HG03135 (cell line): ENCODE data around the gene NPTX1.

Experiments used
- ATAC-seq: cut with Tn5 transposase; IDR thresholded peaks from one replicate; pipeline ENCODE4 v1.9.1; 2021; ENCODE audit warnings: mild to moderate bottlenecking, moderate library complexity; ENCODE audit not compliant: unreplicated experiment

NPTX1 gene

DNA sequence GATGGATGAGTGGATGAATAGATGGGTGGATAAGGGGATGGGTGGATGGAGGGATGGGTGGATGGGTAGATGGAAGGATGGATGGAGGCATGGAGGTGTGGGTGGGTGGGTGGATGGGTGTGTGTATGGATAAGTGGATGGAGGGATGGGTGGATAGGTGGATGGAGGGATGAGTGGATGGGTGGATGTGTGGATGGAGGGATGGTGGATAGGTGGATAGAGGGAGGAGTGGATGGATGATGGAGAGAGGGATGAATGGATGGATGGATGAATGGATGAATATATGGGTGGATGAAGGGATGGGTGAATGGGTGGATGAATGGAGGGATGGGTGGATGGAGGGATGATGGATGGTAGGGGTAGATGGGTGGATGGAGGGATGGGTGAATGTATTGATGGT is 27.5 kb upstream of the NPTX1 start:
- ATAC-seq, result no peak

DNA sequence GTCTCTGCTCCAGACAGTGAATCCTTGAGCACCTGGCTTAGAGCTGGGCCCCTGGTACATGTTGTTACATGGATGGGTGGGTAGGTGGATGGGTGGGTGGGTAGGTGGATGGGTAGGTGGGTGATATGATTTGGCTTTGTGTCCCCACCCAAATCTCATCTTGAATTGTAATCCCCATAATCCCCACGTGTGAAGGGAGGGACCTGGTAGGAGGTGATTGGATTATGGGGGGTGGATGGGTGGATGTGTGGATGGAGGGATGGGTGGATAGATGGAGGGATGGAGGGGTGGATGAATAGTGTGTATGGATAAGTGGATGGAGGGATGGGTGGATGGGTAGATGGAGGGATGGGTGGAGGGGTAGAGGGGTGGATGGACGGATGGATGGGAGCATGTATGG is 26.6 kb upstream of the NPTX1 start:
- no peak for ATAC-seq

DNA sequence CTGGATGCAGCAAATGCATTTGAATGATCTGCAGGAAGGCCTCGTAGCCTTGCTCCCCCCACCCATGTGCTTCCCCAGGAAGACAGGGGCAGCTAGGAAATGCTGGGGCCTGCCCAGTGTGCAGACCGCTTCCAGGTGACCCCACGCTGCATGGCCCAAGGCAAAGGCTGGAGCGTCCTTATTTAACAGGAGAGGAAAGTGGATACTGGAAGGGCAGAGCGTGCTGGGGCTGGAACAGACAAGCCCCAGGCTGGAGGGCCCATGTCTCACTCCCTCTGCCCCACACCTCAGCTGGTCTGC is 26.1 kb upstream of the NPTX1 start:
- ATAC-seq, result no peak

DNA sequence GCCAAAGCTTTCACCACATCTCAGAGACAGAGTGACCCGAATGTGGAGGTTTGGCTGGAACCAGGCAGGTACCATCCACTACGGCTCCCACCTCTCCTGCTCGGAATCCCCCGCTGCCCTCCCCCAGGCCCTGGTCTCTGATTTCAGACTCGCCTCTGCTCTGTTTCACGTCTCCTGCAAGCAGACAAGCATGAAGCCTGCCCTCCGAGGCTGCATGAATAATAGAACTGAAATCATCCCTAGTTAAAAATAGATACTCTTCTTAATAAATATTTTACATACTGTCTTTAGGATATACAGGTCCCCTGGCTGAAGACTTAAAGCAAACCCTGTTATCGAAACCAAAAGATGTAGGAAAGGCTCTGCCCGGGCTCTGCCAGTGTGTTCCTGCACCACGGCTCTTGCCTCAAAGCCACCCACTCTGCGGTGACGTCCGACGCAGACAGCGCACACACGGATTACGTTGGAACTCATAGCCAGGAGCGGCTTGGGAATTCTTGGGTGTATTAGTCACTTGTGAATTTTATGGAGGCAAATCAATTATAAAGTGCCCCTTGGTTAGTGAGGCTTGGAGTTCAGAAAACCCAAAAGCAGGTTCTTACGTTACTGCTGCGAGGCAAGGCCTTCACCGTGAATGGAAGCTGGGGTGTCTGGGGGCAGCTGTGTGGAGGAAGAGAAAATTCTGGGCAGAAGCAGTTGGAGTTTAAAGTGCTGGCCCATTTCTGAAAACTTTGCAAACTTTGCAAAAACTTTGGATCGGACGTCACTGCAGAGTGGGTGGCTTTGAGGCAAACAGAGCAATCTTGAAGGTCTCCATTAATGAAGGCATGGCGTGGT is 25.6 kb upstream of the NPTX1 start:
- no peak for ATAC-seq

DNA sequence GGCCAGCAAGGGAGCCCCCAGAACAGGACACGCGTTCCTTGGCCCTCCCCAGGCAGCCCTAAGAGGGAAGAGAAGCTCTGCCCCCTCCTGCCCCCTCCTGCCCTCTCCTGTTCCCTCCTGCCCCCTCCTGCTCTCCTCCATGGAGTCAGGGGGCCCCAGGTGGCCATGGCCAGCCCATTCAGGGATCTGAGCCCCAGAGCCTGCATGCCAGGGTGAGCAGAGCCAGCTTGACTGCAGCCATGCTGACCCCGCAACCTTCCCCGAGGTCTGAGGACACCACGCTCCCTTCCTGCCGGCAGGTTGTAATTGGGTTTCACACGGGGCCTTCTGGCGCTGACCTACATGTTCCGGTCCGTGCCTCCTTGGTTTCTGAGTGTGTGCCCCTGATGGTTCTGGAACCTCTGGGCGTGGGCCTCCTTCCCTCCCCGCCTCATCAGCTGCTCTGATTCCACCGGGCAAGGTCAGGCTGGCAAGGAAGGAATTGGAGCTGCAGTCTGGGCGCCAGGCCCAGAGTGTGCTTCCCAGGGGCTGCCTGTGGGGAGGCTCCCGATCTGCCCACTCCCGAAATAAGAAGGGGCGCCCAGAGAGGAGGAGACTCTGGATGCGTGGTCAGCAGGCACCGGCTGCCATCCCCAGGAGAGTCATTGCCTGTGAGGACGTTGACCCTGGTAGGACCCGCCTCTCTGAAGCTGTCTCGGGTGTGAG is 23.7 kb upstream of the NPTX1 start:
- no peak for ATAC-seq

DNA sequence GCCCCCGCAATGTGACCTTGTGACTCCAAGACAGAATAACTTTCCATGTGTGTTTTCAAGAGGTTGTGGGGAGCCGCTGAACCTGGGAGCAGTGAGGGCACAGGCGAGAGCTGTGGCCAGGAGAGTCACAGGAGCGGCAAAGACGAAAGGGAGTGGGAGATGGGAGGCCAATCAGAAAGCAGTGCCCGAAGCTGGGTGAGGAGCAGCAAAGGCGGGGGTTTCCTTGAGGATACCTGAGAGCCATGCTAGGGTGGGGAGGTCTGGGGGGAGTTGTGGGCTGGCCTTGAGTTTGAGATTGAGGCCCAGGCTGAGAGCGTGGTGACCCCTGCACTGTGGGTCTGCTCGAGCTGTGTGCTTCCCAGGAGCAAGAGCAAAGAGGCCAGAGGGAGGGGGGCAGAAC is 23.2 kb upstream of the NPTX1 start:
- ATAC-seq, result no peak

DNA sequence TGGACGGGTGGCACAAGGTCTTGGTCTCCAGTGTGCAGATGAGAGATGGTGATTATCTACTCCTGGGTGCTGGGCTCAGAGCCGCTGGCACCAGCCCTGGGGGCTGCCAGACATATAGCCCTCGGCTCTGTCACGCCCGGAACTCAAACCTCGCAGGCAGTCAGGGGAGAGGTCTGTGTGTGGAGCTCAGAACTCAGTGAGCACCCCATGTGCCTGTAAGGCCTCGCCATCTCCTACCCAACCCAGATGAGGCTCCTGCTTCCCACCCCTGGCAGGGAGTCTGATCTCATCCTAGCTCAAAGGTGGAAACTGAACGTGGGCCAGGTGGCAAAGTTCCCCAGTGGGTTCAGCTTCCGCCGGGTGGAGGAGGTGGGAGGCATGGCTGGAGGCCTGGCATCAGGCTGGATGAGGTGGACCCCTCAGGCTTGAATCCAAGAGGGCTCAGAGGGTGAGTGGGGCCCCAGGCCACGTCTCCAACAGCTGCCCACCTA is 22.6 kb upstream of the NPTX1 start:
- no peak for ATAC-seq

DNA sequence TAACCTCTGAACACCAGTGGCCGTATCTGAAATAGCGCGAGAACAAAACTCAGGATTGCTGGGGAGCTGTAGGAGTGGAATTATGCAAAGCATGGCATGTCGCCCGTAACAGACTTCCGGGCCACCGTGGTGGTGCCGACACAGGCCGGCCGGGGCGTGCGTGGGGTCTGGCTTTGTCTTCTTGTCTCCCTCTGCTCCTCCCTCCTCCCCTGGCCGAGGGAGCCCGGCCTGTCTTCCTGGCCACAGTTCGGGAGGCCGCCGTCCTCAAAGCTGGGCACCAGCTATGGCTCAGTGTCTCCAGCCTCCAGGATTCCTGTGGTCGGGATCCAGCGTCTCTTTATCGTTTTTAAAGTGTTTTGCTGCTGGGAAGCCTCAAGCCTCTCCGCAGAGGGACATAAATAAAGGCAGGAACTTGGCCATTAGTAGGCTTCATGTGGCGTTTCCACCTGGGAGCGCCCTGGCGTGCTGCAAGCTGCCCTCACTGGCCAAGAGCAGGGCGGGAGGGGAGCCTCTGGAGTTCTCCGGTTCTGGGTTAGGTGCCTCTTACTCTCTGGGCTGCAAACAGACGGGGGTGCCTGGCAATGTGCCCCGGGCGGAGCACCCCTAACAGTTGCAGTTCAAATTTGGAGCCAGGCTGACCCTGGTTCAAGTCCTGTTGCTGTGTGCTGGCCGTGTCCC is 22.0 kb upstream of the NPTX1 start:
- ATAC-seq, result no peak

DNA sequence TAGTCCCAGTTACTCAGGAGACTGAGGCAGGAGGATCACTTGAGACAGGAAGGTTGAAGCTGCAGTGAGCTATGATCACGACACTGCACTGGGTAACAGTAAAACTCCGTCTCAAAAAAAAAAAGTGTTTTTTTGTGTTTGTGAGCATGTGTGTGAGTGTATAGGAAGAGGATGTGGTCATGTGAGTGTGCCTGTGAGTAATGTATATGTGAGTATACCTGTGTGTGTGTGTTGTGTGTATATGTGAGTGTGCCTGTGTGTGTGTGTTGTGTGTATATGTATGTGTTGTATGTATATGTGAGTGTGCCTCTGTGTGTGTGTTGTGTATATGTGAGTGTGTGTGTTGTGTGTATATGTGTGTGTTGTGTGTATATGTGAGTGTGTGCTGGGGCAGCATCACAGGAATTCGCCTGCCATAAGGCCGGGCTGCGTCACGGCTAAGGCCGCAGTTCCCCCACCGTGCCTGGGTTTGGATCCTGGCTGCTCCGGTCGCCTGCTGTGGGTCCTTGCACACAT is 21.4 kb upstream of the NPTX1 start:
- no peak for ATAC-seq

DNA sequence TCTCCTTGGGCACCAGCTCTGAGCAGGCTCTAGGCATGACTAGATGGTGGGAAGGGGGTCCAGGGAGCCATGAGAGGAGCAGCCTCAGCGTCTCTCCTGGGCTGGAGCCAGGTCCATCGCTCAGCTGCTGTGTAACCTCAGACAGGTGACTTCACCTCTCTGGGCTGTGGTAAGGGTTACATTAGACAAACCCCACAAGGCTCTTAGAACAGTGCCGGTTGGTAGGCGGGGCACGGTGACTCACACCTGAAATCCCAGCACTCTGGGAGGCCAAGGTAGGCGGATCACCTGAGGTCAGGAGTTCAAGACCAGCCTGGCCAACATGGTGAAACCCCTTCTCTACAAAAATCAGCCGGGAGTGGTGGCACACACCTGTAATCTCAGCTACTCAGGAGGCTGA is 18.1 kb upstream of the NPTX1 start:
- ATAC-seq, result no peak

DNA sequence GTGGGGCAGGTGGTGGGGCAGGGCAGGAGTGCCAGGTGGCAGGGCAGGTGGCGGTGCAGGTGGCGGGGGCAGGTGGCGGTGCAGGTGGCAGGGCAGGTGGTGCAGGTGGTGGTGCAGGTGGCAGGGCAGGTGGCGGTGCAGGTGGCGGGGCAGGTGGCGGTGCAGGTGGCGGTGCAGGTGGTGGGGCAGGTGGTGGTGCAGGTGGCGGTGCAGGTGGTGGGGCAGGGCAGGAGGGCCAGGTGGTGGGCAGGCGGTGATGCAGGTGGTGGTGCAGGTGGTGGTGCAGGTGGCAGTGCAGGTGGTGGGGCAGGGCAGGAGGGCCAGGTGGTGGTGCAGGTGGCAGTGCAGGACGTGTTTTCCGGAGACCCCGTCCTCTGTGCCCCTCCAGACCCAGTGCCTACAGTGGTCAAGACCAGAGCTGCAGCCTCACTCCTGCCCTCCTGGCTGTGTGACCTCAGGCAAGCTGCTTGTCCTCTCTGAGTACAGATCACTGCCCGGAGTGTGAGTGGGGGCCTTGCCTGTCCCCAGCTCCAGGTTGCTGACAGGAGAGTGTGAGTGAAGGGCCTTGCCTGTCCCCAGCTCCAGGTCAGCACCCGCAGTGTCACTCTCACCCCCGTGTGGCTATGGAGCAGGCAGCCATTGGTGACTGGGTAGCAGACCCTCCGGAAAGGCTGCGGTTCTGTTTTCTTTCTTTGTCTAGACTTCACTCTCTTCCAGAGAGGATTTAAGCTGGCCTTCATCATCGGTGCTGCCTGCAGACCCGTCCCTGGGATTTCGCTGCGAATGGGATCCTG is 16.1 kb upstream of the NPTX1 start:
- ATAC-seq, result no peak

DNA sequence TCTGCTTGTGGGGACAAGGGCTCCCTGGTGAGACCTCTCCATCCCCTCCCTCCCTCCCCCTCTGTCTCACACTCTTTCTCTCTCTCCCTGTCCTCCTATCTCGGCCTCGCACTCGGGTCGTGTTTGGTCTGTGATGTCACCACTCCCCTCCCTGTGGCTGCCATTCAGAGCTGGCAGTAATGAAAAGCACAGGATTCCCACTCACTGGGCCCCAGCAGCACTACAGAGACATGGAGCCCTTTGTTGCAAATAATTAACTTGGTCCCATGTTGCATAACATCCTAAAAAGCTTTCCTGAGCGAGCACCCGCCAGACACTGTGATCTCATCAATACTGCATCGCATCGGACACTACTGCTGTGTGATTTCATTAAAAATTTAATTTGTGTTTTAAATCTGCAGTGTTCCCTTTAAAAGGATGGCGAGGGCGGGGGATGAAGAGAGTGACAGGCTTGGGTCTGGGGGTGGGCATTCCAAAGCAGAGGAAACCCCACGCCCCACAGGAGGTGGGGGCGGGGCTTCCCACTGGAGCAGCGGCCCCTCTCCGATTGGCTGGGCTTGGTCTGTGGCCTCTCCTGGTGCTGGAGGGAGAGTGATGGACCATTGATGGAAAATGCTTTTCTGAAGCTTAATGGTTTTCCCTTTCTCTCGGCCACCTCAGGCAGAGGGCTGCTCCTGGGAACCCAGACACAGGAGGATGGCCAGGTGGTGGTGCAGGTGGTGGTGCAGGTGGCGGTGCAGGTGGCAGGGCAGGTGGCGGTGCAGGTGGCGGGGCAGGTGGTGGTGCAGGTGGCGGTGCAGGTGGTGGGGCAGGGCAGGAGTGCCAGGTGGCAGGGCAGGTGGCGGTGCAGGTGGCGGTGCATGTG is 15.3 kb upstream of the NPTX1 start:
- no peak for ATAC-seq

DNA sequence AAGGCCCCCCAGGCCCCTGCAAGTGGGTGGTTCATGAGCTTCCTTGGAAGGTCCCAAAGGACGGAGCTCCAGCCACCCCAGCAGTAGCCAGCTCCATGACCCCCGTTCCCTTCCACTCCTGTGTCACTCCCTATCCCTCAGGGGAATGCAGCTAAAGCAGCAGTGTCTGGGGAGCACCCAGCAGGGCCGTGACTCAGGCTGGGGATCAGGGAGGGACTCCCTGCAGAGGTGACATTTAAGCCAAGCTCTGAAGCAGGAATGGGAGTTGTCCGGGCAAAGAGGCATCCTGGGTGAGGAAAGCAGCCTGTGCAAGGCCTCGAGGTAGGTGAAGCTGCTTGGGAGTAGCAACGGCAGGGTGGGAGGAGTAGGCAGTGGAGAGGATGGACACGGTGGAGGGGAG is 11.1 kb upstream of the NPTX1 start:
- ATAC-seq, result no peak

DNA sequence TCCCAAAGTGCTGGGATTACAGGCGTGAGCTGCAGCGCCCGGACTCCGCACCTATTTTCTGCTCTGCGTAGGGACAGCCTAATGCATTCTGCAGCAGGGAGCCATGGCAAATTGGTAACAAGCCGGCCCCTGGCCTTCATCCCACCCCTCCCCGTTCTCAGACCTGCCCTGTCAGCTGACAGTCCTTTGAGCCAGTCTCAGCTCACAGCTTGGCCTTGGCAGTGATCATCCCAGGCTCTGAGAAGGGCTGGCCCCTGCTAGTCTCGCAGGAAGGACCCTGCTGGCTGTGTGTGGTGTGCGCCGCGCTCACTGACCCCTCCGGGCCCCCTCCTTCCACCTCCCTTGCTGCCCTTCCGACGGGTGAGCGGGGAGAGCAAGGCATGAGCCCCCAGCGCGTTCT is 10.3 kb upstream of the NPTX1 start:
- no peak for ATAC-seq

DNA sequence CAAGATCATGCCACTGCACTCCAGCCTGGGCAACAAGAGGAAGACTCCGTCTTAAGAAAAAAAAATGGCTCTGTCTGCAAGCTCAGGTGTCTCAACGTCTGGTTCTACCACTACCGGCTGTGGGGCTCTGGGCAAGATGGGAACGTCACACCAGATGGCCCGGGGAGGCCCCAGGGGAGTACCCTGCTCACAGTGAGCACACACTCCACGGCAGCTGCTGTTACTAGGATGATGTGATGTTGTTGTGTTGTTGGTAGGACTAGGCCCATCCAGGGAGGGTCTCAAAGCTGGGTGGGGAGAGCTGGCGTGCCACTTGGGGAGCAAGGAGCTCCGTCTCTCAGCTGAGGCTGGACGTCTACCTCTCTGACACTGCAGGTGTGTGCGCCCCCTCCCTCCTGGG is 9.4 kb upstream of the NPTX1 start:
- ATAC-seq, result no peak

DNA sequence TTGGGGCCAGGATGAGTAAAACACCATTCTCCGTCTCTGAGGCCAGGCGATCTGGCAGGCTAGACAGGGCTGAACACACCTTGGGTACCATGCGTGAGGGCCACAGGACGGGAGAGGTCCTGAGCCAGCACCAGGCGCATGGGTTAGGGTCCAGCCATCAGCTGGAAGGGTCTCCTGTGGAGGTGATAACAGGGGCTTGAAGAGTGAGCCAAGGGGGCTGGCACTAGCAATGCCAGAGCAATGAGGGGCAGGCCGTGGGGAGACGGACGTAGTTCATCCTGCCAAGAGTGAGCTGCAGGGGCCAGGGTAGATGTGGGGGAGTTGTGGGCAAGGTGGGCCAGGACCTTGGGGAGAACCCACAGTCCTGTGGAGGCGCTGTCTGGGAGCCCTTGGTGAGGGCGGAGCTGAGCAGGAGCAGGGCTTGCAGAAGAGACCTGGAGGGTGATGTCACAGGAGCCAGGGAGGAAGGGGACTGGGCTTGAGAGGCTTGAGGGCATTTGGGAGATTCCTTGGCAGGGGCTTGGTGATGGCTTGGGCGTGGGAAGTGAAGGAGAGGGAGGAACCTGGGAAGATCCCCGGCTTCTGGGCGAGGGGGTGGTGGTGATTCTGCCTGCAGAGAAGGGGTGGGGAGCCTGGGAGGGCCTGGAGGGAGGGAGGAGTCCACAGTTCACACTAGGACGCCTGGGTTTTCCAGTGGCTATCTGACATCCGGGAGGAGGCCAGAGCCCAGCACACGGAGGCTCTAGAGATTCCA is 6.3 kb upstream of the NPTX1 start:
- ATAC-seq, result no peak

DNA sequence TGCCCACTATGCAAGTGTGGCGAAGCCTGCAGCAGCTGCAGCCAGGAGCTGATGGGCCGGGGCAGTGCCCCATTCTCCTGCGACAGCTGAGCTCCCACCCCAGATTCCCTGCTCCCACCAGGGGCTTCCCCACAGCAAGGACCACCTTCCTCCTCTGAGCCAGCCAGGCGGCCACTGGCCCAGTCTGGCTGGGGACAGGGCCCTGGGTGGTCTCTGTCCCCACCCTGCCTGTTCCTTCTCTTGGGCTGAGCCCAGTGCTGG is 5.6 kb upstream of the NPTX1 start:
- ATAC-seq, result no peak

DNA sequence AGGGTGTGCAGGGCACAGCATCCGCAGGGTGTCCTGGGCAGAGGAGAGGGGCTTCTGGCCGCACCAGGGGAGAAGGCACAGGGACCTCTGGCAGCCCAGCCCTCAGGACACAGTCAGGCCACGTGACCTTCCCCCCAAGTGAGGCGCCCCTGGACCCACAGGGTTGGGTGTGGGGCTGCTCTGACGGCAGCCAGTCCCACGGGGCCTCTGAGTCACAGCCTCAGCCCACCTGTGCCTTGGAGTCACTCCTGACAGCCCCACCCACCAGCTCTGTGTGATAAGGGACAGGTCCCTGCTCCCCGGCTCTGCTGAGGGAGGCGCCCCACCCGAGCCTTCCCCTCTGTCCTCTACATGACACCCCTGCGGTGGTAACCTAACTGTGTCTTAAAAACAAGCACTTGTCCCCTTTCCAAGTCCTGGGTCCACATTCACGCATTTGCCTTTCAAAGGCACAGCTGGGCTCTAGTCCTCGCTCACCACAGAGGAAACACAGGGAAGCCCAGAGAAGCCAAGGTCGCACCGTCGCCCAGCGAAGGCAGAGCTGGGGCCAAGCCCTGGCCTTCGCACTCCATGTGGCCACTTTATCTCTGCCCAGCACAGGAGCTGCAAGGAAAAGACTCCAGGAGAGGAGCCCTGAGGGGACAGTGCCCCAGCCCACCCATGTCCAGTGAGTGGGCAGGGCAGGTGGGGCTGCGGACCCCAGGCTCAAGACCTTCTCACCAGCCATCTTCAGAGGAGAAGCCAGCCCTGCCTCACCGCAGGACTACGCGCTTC is 5.1 kb upstream of the NPTX1 start:
- ATAC-seq, result no peak

DNA sequence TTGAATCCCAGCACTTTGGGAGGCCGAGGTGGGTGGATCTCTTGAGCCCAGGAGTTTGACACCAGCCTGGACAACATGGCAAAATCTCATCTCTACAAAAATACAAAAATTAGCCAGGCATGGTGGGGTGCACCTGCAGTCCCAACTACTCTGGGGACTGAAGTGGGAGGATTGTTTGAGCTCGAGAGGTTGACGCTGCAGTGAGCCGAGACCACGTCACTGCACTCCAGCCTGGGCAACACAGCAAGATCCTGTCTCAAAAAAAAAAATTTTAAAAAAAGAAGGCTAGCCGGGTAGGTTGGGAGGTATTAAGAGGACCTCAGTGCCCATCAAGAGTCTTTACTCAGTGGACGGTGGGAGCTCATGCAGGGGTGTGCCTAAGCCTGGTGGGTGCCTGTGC is 3.8 kb upstream of the NPTX1 start:
- no peak for ATAC-seq
